ENCODE data around the gene LIG1. TPM values are rescaled to one million over a fixed set of nuclear protein-coding genes. Genes with fewer than 3 reads are reported as not detected.
A peak's percentile ranks its signal among the peaks of the same experiment; 100 is the strongest.
"Not testable (repeated sequence)": the region's sequence is repeated elsewhere in the genome, so short reads cannot be mapped to it uniquely, and the experiment has no call there.

Gene LIG1
- total RNA-seq, 3 donors from 2014 or later, result 6.1 to 31.8 (median 14.1) TPM

DNA sequence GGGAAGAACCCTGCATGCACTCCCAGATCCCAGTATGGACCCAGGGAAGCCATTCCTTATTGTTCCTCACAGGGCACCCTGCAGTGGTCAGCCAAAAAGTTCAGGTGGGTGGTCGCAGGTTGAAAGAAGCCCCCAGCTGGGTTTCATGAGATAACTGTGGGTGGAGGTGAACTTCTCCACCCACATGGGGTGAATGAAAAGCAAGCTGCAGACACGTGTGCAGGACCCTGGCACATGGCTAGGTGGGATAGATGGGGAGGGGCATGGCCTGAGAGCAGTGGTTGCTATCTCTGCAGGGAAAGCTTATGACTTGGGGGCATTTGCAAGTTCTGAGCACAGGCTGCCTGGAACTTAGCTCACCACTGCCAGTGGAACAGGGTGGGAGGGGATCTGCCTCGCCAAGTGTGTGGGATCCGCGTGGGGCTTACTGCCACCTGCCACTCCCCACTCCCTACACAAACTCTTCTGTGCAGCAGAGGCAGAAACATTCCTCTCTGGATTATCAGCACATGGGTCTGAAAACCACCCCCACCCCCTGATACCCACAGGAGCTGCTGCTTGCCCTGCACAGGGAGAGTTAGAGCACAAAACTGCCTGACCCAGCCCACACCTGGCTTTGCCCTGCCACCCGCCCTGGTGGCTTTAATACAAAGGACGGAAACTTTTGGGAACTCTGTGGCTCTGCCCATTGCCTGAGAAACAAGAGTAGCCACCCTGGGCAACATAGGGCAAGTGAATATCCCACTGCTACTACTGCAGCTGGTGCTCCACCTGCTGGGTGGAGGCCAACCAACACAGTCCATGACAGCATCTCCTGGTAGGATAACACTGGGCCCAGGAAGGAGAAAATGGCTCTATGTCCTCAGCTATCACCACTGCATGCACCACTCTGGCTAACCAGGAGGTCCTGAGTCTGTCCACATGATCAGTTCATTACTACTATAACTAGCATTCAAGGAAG, 84.0 kb downstream of the LIG1 start:
- intact Hi-C loops (cut with DNase I; ENCODE audit: low total_unique reads), result no loop called here
- peak in 1 of 2 donors; percentile 27 for DNase-seq (ENCODE audit: low spot score in 2 of 2)
- H3K9me3 ChIP-seq, result no peaks in the 10 kb centered on the region
- no peaks in the 10 kb centered on the region for H3K36me3 ChIP-seq
- no peak overlapping the region for H3K4me3 ChIP-seq
- H3K27ac ChIP-seq, result no peak overlapping the region
- TF ChIP-seq POLR2AphosphoS5 (IDR thresholded peaks at IDR 0.05) (no peak), POLR2A (IDR thresholded peaks at IDR 0.05) (no peak)
- TF ChIP-seq, protein P1, sequence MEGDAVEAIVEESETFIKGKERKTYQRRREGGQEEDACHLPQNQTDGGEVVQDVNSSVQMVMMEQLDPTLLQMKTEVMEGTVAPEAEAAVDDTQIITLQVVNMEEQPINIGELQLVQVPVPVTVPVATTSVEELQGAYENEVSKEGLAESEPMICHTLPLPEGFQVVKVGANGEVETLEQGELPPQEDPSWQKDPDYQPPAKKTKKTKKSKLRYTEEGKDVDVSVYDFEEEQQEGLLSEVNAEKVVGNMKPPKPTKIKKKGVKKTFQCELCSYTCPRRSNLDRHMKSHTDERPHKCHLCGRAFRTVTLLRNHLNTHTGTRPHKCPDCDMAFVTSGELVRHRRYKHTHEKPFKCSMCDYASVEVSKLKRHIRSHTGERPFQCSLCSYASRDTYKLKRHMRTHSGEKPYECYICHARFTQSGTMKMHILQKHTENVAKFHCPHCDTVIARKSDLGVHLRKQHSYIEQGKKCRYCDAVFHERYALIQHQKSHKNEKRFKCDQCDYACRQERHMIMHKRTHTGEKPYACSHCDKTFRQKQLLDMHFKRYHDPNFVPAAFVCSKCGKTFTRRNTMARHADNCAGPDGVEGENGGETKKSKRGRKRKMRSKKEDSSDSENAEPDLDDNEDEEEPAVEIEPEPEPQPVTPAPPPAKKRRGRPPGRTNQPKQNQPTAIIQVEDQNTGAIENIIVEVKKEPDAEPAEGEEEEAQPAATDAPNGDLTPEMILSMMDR (IDR thresholded peaks at IDR 0.05), result no peak
- no peaks in the 10 kb centered on the region for H3K27me3 ChIP-seq
- no peaks in the 10 kb centered on the region for H3K4me1 ChIP-seq

DNA sequence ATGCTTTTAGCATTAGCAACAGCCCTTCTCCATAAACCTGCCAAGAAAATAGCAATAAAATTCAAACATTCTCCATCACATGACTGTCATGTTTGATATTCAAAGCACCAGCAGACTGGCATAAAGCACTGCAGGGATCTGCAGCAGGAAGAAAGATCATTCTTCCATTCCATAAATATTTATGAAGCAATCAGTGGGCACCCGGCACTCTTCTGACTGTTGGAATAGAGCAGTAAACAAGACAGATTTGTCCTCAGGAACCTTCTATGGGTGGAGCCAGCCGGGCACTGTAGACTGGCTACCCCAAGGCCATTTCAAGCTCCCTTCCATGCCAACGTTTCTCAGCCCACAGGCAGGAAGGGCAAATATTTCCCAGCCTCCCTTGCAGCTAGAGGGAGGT, 85.1 kb downstream of the LIG1 start:
- Histone ChIP-seq H3K36me3 (no peaks in the 10 kb centered on the region), H3K27ac (no peak overlapping the region), H3K4me1 (no peaks in the 10 kb centered on the region), H3K9me3 (no peaks in the 10 kb centered on the region), H3K27me3 (no peaks in the 10 kb centered on the region), H3K4me3 (no peak overlapping the region)
- TF ChIP-seq POLR2A (IDR thresholded peaks at IDR 0.05) (no peak), POLR2AphosphoS5 (IDR thresholded peaks at IDR 0.05) (no peak)
- TF ChIP-seq, protein P1 (IDR thresholded peaks at IDR 0.05), result no peak
- intact Hi-C loops (cut with DNase I; ENCODE audit: low total_unique reads), result no loop called here
- no peak for DNase-seq (ENCODE audit: low spot score in 2 of 2)

DNA sequence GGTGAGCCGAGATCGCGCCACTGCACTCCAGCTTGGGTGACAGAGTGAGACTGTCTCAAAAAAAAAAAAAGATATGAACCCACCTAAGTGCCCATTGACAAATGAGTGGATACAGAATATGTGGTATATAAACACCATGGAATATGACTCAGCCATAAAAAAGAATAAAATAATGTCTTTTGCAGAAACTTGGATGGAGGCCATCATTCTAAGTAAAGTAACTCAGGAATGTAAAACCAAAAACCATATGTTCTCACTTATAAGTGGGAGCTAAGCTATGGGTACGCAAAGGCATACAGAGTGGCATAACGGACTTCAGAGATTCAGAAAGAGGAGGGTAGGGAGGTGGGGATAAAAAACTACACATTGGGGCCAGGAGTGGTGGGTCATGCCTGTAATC, 89.0 kb downstream of the LIG1 start:
- no peak for TF ChIP-seq POLR2AphosphoS5 (IDR thresholded peaks at IDR 0.05)
- TF ChIP-seq, protein P1 (IDR thresholded peaks at IDR 0.05), result no peak
- no peak for TF ChIP-seq POLR2A (IDR thresholded peaks at IDR 0.05)
- Histone ChIP-seq H3K4me3 (no peak overlapping the region), H3K27me3 (no peaks in the 10 kb centered on the region), H3K27ac (no peak overlapping the region), H3K4me1 (no peaks in the 10 kb centered on the region), H3K9me3 (no peaks in the 10 kb centered on the region), H3K36me3 (no peaks in the 10 kb centered on the region)
- no peak for DNase-seq (ENCODE audit: low spot score in 2 of 2)
- intact Hi-C loops (cut with DNase I; ENCODE audit: low total_unique reads), result no loop called here

DNA sequence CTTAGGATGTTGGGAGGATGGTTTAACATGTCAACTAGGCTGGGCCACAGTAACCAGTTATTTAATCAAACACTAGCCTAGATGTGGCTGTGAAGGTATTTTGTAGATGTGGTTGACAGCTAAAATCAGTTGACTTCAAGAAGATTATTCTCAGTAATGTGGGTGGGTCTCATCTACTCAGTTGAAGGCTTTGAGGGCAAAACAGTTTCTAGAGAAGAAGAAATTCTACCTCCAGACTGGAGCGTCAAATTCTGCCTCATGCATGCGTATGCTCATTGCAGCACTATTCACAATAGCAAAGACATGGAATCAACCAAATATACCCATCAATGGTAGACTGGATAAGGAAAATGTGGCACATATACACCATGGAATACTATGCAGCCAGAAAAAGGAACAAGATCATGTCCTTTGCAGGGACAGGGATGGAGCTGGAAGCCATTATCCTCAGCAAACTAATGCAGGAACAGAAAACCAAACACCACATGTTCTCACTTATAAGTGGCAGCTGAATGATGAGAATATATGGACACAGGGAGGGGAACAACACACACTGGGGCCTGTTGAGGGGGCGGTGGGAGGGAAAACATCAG, 99.9 kb downstream of the LIG1 start:
- H3K4me3 ChIP-seq; H3K36me3 ChIP-seq; H3K9me3 ChIP-seq; H3K27me3 ChIP-seq; H3K4me1 ChIP-seq; intact Hi-C loops (cut with DNase I; ENCODE audit: low total_unique reads); H3K27ac ChIP-seq; DNase-seq (ENCODE audit: low spot score in 2 of 2): not testable (repeated sequence)

DNA sequence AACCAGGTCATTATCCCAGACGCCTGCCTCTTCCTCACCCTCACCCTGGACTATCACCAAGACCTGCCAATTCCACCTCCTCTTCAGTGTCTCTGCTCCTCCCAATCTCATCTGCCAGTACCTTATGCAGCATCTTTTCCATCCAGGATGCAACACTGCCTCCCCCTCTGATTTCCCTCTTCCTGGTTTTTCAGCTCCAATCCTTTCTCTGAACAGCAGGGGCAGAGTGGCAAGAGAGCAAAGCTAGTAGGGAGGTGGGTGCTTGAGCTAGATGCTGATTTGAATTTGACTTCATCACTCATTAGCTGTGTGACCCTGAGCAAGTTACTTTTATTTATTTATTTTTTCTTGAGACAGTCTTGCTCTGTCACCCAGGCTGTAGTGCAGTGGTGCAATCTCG, 100.7 kb downstream of the LIG1 start:
- intact Hi-C loops (cut with DNase I; ENCODE audit: low total_unique reads), result no loop called here
- TF ChIP-seq POLR2AphosphoS5 (IDR thresholded peaks at IDR 0.05) (no peak), POLR2A (IDR thresholded peaks at IDR 0.05) (no peak)
- TF ChIP-seq, protein P1 (IDR thresholded peaks at IDR 0.05), result no peak

More for the DNA sequence above, 100.7 kb downstream of the LIG1 start:
- no peaks in the 10 kb centered on the region for H3K4me1 ChIP-seq
- DNase-seq (ENCODE audit: low spot score in 2 of 2), result no peak
- no peak overlapping the region for H3K4me3 ChIP-seq
- H3K27me3 ChIP-seq, result no peaks in the 10 kb centered on the region
- H3K9me3 ChIP-seq, result no peaks in the 10 kb centered on the region
- H3K27ac ChIP-seq, result no peak overlapping the region
- no peaks in the 10 kb centered on the region for H3K36me3 ChIP-seq

Other genes with a start within 250 kb of the LIG1 start
- not detected for gene BSPH1, start 178.2 kb downstream of the LIG1 start, total RNA-seq
- gene ELSPBP1, start 175.7 kb downstream of the LIG1 start, total RNA-seq, result not detected
- not detected for gene CABP5, start 126.3 kb downstream of the LIG1 start, total RNA-seq
- gene PLA2G4C, start 59.5 kb downstream of the LIG1 start, total RNA-seq, result 10 to 100 TPM in 1 of 3 donors, 1 to 10 TPM in 2; 2.6 to 10.5 (median 5.1) TPM
- 1 to 10 TPM; 2.9 to 3.9 (median 2.9) TPM for gene ZSWIM9, start 336 bp upstream of the LIG1 start, total RNA-seq
- 10 to 100 TPM; 35.0 to 39.0 (median 35.8) TPM for gene CARD8, start 85.6 kb upstream of the LIG1 start, total RNA-seq
- gene ZNF114, start 99.7 kb upstream of the LIG1 start, total RNA-seq, result 1 to 10 TPM in 1 of 3 donors, under 1 TPM in 1, not detected in 1; 0.32 to 1.3 TPM
- 10 to 100 TPM; 18.4 to 71.4 (median 24.1) TPM for gene EMP3, start 155.2 kb upstream of the LIG1 start, total RNA-seq
- gene TMEM143, start 193.6 kb upstream of the LIG1 start, total RNA-seq, result 10 to 100 TPM in 1 of 3 donors, 1 to 10 TPM in 2; 5.9 to 10.5 (median 6.2) TPM
- not detected for gene SYNGR4, start 194.0 kb upstream of the LIG1 start, total RNA-seq
- gene KDELR1, start 221.2 kb upstream of the LIG1 start, total RNA-seq, result 10 to 100 TPM; 66.2 to 85.0 (median 68.5) TPM
- under 1 TPM in 2 of 3 donors, not detected in 1; 0.32 to 0.33 TPM for gene GRIN2D, start 223.3 kb upstream of the LIG1 start, total RNA-seq